ENCODE results near the gene GLIPR2. TPM values are rescaled to one million over a fixed set of nuclear protein-coding genes. Genes with fewer than 3 reads are reported as not detected.

GLIPR2 gene
- total and polyA plus RNA-seq, 2 experiments from 2014 or later, result 5.1 to 5.7 TPM

GRCh38 chr9:36151316-36152210 lies 15.0 kb downstream of the GLIPR2 start:
- Mint-ChIP-seq H3K4me3 (no peak overlapping the region), H3K36me3 (ENCODE audit: low read depth) (peaks cover 10% of the 10 kb centered on the region; the same call in 2 of the 3 replicates), H3K9me3 (peaks cover 14% of the 10 kb centered on the region), H3K27me3 (ENCODE audit: insufficient read depth, low read depth, poor library complexity) (peaks cover 10% of the 10 kb centered on the region), H3K27ac (no peak overlapping the region), H3K4me1 (peaks cover 6% of the 10 kb centered on the region)
- no peak for ATAC-seq
- H2AFZ ChIP-seq, result no peak overlapping the region
- H3K36me3 ChIP-seq (ENCODE audit: insufficient read depth), result no peaks in the 10 kb centered on the region
- H3K79me2 ChIP-seq (replicated peaks; ENCODE audit: insufficient read depth), result no peaks in the 10 kb centered on the region
- no peaks in the 10 kb centered on the region for H3K27me3 ChIP-seq (ENCODE audit: insufficient read depth)
- DNase-seq (ENCODE audit: low spot score), result no peak
- no peak overlapping the region for H3K4me3 ChIP-seq
- H3K4me1 ChIP-seq (ENCODE audit: insufficient read depth), result no peaks in the 10 kb centered on the region
- no peak for TF ChIP-seq NANOG (IDR thresholded peaks at IDR 0.05; ENCODE audit: borderline replicate concordance)
- TF ChIP-seq CTCF (conservative IDR thresholded peaks at IDR 0.05; ENCODE audit: low read depth in 2 of 2), result no peak
- TF ChIP-seq EZH2 (IDR thresholded peaks at IDR 0.05; ENCODE audit: low read depth, unreplicated experiment), result no peak
- TF ChIP-seq ZNF331 (CRISPR knock-in tag; IDR thresholded peaks at IDR 0.05; ENCODE audit: low read depth), result no peak
- no peak for TF ChIP-seq STAT1 (IDR thresholded peaks at IDR 0.05; ENCODE audit: unreplicated experiment)
- TF ChIP-seq REST (IDR thresholded peaks at IDR 0.05; ENCODE audit: unreplicated experiment), result no peak
- TF ChIP-seq POLR2AphosphoS5 (IDR thresholded peaks at IDR 0.05; ENCODE audit: low read depth), result no peak
- no peak for TF ChIP-seq ETS1 (IDR thresholded peaks at IDR 0.05)
- TF ChIP-seq ZNF462 (CRISPR knock-in tag; IDR thresholded peaks at IDR 0.05), result no peak
- TF ChIP-seq EZH2phosphoT487 (IDR thresholded peaks at IDR 0.05; ENCODE audit: unreplicated experiment), result no peak
- TF ChIP-seq CREB1 (CRISPR knock-in tag; IDR thresholded peaks at IDR 0.05; ENCODE audit: low read depth), result no peak
- no peak for TF ChIP-seq ZNF114 (CRISPR knock-in tag; IDR thresholded peaks at IDR 0.05)
- no peak for TF ChIP-seq JUNB (IDR thresholded peaks at IDR 0.05; ENCODE audit: unreplicated experiment)
- H3F3A ChIP-seq (replicated peaks; ENCODE audit: low read depth), result no peaks in the 10 kb centered on the region
- no peak overlapping the region for H3K27ac ChIP-seq (ENCODE audit: low read depth)
- H3K9me2 ChIP-seq (ENCODE audit: insufficient read depth), result no peaks in the 10 kb centered on the region
- no peaks in the 10 kb centered on the region for H4K20me1 ChIP-seq (replicated peaks; ENCODE audit: insufficient read depth)
- H3K4me2 ChIP-seq, result no peak overlapping the region

Data from GM23338 (cell line).